OCI-LY7 (cell line): Measurements from ENCODE around the gene PARP14. TPM values are rescaled to one million over a fixed set of nuclear protein-coding genes. Genes with fewer than 3 reads are reported as not detected.
"Not testable (repeated sequence)": the region's sequence is repeated elsewhere in the genome, so short reads cannot be mapped to it uniquely, and the experiment has no call there.

Experiments used
- BruUV-seq: library from RNA; stranded (reverse); fragments of 400-500 nt; replicated peaks from 2 replicates; lab custom pipeline; 2021; lab: Mats Ljungman, UMichigan
- CTCF ChIA-PET: fragments of 300-600 bp; sonication (Branson Sonifier 250); formaldehyde crosslinking; loops from one replicate; lab custom pipeline; 2022; ENCODE audit warnings: antibody characterized with exemption; ENCODE audit not compliant: unreplicated experiment; lab: Charles Lee
- POLR2A ChIA-PET: fragments of 300-600 bp; sonication (Branson Sonifier 250); formaldehyde crosslinking; loops from one replicate; lab custom pipeline; 2022; ENCODE audit warnings: antibody characterized with exemption; lab: Charles Lee
- DNase-seq: peaks from one replicate; pipeline ENCODE4 v3.0.0-alpha.2; 2015; ENCODE audit warnings: low spot score
- H2AFZ ChIP-seq: fragments of 200-600 bp; sonication (generic), shearing (Covaris generic); 2 replicates; pipeline ENCODE4 v1.6.1; 2014; ENCODE audit warnings: mild to moderate bottlenecking, antibody characterized with exemption, low read length, moderate library complexity
- H3K27ac ChIP-seq: fragments of 200-600 bp; sonication (generic); 2 replicates; pipeline ENCODE4 v1.5.1; 2014; ENCODE audit warnings: mixed run types, low read depth, mild to moderate bottlenecking, moderate library complexity, low read length, inconsistent platforms; ENCODE audit not compliant: poor library complexity, severe bottlenecking
- H3K36me3 ChIP-seq: fragments of 200-600 bp; sonication (generic); 2 replicates; pipeline ENCODE4 v1.6.1; 2014; ENCODE audit warnings: mild to moderate bottlenecking, antibody characterized with exemption, low read length, moderate library complexity, mixed read lengths; ENCODE audit not compliant: insufficient read depth
- H3K4me1 ChIP-seq: fragments of 200-600 bp; sonication (generic); 2 replicates; pipeline ENCODE4 v1.5.1; 2014; ENCODE audit warnings: mild to moderate bottlenecking, low read length; ENCODE audit not compliant: insufficient read depth, poor library complexity, severe bottlenecking
- H3K4me2 ChIP-seq: fragments of 200-600 bp; sonication (generic); 2 replicates; pipeline ENCODE4 v1.6.1; 2014; ENCODE audit warnings: mild to moderate bottlenecking, low read length
- H3K4me3 ChIP-seq: fragments of 200-600 bp; sonication (generic); 2 replicates; pipeline ENCODE4 v1.5.1; 2014; ENCODE audit warnings: mild to moderate bottlenecking, low read depth, low read length; ENCODE audit not compliant: poor library complexity, severe bottlenecking
- H3K79me2 ChIP-seq: fragments of 200-600 bp; sonication (generic); 2 replicates; pipeline ENCODE4 v1.6.1; 2016; ENCODE audit warnings: low read depth, mild to moderate bottlenecking, low read length, moderate library complexity, mixed read lengths; ENCODE audit not compliant: insufficient read depth
- H3K9me2 ChIP-seq: fragments of 200-600 bp; sonication (generic); 2 replicates; pipeline ENCODE4 v1.6.1; 2016; ENCODE audit warnings: mild to moderate bottlenecking, low read length, mixed read lengths; ENCODE audit not compliant: insufficient read depth
- H3K9me3 ChIP-seq: fragments of 200-600 bp; sonication (generic); 2 replicates; pipeline ENCODE4 v1.6.1; 2014; ENCODE audit warnings: mild to moderate bottlenecking, mixed run types, low read length, mixed read lengths
- H4K20me1 ChIP-seq: fragments of 200-600 bp; sonication (generic); 2 replicates; pipeline ENCODE4 v1.6.1; 2014; ENCODE audit warnings: mild to moderate bottlenecking, antibody characterized with exemption, low read length, moderate library complexity, mixed read lengths; ENCODE audit not compliant: insufficient read depth
- CTCF ChIP-seq: fragments of 200-600 bp; sonication (generic); conservative IDR thresholded peaks from 2 replicates; pipeline ENCODE4 v1.5.1; 2014; ENCODE audit warnings: mild to moderate bottlenecking, antibody characterized with exemption, low read length, moderate library complexity, mixed read lengths
- EZH2phosphoT487 ChIP-seq: fragments of 200-600 bp; sonication (generic); IDR thresholded peaks from 2 replicates; pipeline ENCODE4 v1.6.1; 2018; ENCODE audit warnings: low read depth, borderline replicate concordance, mild to moderate bottlenecking, mixed run types, antibody characterized with exemption, low read length, moderate library complexity, mixed read lengths
- intact Hi-C: fragments of 100-400 bp; cut with micrococcal nuclease; formaldehyde crosslinking; loops from one replicate; pipeline ENCODE4 v1.10.0; 2022; ENCODE audit not compliant: unreplicated experiment
- total RNA-seq, 2 experiments: library from RNA; depleted of rRNA in 1 of 2; stranded (reverse); fragments of >200 nt in 1 of 2; shearing (Covaris generic) in 1 of 2; gene quantifications; 2 replicates each; pipeline ENCODE4 v1.2.3, GENCODE V29; 2014 to 2022

PARP14 gene
- total RNA-seq, 2 experiments from 2014 or later = 5.6 to 12.4 TPM

- no peak overlapping the region for H3K27ac ChIP-seq
- no peak for DNase-seq
- peaks cover 33% of the 10 kb centered on the region for H3K4me1 ChIP-seq
- intact Hi-C loops = no loop called here
- no peaks in the 10 kb centered on the region for H3K9me3 ChIP-seq
- ChIA-PET CTCF (no interaction called here), POLR2A (no interaction called here)
- BruUV-seq = no TSS peak
- no peaks in the 10 kb centered on the region for H3K36me3 ChIP-seq
- no peaks in the 10 kb centered on the region for H3K9me2 ChIP-seq
- H4K20me1 ChIP-seq = no peaks in the 10 kb centered on the region
- no peak for TF ChIP-seq CTCF
- no peak for TF ChIP-seq EZH2phosphoT487
- peak overlapping the region; percentile 87 for H3K4me2 ChIP-seq
- H2AFZ ChIP-seq = peak overlapping the region; percentile 61; the same call in 1 of the 2 replicates
- H3K79me2 ChIP-seq = no peaks in the 10 kb centered on the region
- peak overlapping the region; percentile 76 for H3K4me3 ChIP-seq
Observed at GRCh38 chr3:122681284-122681973, 790 bp downstream of the PARP14 start.

GRCh38 chr3:122681974-122682409 is 1.4 kb downstream of the PARP14 start:
- TF ChIP-seq CTCF (no peak), EZH2phosphoT487 (no peak)
- ChIA-PET CTCF (no interaction called here), POLR2A (no interaction called here)
- no peak for DNase-seq
- intact Hi-C loops = no loop called here
- no peaks in the 10 kb centered on the region for H4K20me1 ChIP-seq
- no peak overlapping the region for H2AFZ ChIP-seq
- peak overlapping the region; percentile 87 for H3K4me2 ChIP-seq
- no peak overlapping the region for H3K27ac ChIP-seq
- peaks cover 33% of the 10 kb centered on the region for H3K4me1 ChIP-seq
- no peak overlapping the region for H3K4me3 ChIP-seq
- no peaks in the 10 kb centered on the region for H3K79me2 ChIP-seq
- BruUV-seq = no TSS peak
- no peaks in the 10 kb centered on the region for H3K36me3 ChIP-seq
- H3K9me3 ChIP-seq = no peaks in the 10 kb centered on the region
- H3K9me2 ChIP-seq = no peaks in the 10 kb centered on the region

GRCh38 chr3:122682778-122683411 is 2.3 kb downstream of the PARP14 start:
- H3K27ac ChIP-seq, H3K36me3 ChIP-seq, H4K20me1 ChIP-seq, H3K9me2 ChIP-seq, H3K79me2 ChIP-seq, H3K9me3 ChIP-seq, CTCF ChIA-PET, H2AFZ ChIP-seq, POLR2A ChIA-PET, intact Hi-C loops, H3K4me3 ChIP-seq, BruUV-seq, H3K4me2 ChIP-seq: not testable (repeated sequence)
- H3K4me1 ChIP-seq = peaks cover 33% of the 10 kb centered on the region
- peak; percentile 10 for DNase-seq
